ENCODE results near the gene ATP8A2.
"Not testable (repeated sequence)": the region's sequence is repeated elsewhere in the genome, so short reads cannot be mapped to it uniquely, and the experiment has no call there.

Gene ATP8A2

DNA sequence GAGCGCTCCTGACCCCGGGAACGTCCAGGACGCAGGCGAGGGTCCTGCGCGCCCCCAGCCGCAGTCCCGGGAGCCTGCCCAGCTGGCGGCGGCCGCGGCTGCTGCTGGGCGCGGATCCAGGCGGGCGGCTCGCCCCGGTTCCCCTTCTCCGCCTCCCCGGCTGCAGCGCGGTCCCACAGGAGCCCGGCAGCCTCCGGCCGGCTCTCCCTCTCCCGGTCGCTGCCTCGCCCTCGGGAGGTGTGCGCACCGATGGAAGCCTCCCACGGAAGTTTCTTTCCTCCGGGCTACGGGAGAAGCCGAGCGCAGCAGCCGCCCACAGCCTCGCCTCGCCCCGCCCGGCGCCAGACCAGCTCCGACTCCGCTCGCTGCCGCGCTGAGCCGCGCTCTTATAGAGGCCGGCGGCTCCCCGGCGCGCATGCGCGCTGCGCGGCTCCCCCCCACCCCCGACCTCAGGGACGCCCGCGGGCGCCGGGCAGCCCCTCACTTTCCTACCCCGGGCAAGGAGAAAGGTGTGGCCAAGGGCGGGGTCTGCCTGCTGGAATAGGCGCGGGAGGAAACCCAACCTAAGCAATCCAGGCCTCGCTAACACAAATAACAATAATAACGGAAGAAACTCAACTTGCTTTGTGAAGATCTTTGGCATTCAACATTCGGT is 680.0 kb downstream of the ATP8A2 start, which contains the start of gene SHISA2:
Gene SHISA2 (minus strand): TSS at position 360 of the 655 bp plus-strand sequence. CDS start 1,041 bp downstream, outside the sequence.
- Mint-ChIP-seq H3K9me3 (ENCODE audit: low read depth) (no peaks in the 10 kb centered on the region), H3K27ac (no peak within 1 kb of the TSS), H3K36me3 (no peaks in the 10 kb centered on the region), H3K4me1 (ENCODE audit: low read depth) (peaks cover 18% of the 10 kb centered on the region), H3K4me3 (peak within 1 kb of the TSS; percentile 79), H3K27me3 (peaks cover 1% of the 10 kb centered on the region)

DNA sequence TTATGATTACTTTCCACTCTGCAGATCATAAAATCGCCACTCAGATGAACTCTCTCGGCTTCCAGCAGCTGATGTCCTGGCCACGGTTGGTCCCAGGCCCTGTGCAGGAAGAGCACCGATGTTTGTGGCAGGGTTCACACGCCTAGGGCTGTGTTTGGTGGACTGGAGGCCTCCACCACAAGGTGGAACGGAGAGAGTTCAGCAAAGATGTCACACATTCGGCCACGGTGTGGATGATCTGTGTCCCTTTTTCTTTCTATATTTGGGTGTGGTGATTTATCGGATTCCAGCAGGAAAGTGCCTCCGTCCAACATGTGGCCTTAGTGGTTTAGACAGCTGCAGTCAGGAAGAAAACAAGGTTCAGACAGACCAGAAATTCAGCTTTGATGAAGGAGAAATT is 680.6 kb downstream of the ATP8A2 start:
- H3K9me3 Mint-ChIP-seq (ENCODE audit: low read depth), result no peaks in the 10 kb centered on the region

DNA sequence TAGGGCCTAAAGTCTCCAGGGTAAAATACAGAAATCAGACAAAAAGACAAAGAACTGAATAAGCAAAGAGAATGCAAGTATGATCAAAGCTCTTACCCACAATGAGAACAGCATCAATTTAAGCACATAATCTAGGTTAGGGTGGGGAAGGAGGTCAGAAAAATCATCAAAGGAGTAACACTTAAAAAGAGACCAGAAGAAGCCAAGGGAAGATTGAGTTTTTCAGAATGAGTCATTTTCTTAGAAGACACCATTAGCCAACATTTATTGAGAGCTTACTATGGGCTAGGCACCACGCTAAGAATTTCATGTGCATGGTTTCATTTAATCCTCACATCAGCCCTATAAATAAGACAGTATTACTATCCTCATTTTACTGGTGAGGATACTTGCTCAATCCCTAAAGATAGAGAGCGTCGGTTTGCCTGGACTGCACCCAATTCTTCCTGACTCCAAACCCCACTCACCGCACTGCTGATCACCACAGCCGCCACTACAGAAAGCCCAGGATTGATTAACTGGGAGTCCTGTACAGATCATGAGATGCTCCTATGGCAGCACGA is 681.7 kb downstream of the ATP8A2 start:
- Mint-ChIP-seq H3K27ac (no peak overlapping the region), H3K27me3 (peaks cover 4% of the 10 kb centered on the region), H3K36me3 (no peaks in the 10 kb centered on the region)

More for the DNA sequence above, 680.6 kb downstream of the ATP8A2 start:
- Mint-ChIP-seq H3K36me3 (no peaks in the 10 kb centered on the region), H3K4me3 (peak overlapping the region; percentile 79), H3K27me3 (peaks cover 2% of the 10 kb centered on the region), H3K4me1 (ENCODE audit: low read depth) (peaks cover 18% of the 10 kb centered on the region), H3K27ac (no peak overlapping the region)

DNA sequence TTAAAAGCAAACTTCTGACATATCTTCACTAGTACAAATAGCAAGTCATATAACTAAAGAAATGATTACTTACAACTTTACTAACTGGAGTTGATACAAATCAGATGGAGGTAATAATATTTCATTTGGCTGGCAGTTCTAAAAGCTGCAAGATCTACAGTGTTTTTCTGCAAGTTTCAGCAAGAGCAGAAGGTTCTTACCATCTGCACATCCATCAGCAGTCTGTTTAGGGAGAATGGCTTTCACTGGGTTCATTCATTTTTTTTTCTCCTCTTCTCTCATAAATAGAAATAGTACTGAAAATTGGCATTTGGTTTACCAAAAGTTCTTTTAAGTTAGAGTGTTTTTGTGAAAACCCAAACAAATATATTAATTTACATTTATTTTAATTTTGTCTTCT is 683.1 kb downstream of the ATP8A2 start:
- no peak overlapping the region for H3K4me3 Mint-ChIP-seq
- peaks cover 11% of the 10 kb centered on the region for H3K4me1 Mint-ChIP-seq (ENCODE audit: low read depth)
- peaks cover 3% of the 10 kb centered on the region for H3K27me3 Mint-ChIP-seq
- no peaks in the 10 kb centered on the region for H3K9me3 Mint-ChIP-seq (ENCODE audit: low read depth)
- no peak overlapping the region for H3K27ac Mint-ChIP-seq
- no peaks in the 10 kb centered on the region for H3K36me3 Mint-ChIP-seq

More for the DNA sequence above, 681.7 kb downstream of the ATP8A2 start:
- Mint-ChIP-seq H3K9me3 (ENCODE audit: low read depth) (no peaks in the 10 kb centered on the region), H3K4me3 (peak overlapping the region; percentile 8), H3K4me1 (ENCODE audit: low read depth) (peaks cover 18% of the 10 kb centered on the region)

- Mint-ChIP-seq H3K27me3 (peaks cover 3% of the 10 kb centered on the region), H3K9me3 (ENCODE audit: low read depth) (no peaks in the 10 kb centered on the region), H3K4me1 (ENCODE audit: low read depth) (no peaks in the 10 kb centered on the region), H3K36me3 (no peaks in the 10 kb centered on the region), H3K27ac (no peak overlapping the region), H3K4me3 (no peak overlapping the region)
These were observed 686.9 kb downstream of the ATP8A2 start for GRCh38 chr13:26058704-26059103.

DNA sequence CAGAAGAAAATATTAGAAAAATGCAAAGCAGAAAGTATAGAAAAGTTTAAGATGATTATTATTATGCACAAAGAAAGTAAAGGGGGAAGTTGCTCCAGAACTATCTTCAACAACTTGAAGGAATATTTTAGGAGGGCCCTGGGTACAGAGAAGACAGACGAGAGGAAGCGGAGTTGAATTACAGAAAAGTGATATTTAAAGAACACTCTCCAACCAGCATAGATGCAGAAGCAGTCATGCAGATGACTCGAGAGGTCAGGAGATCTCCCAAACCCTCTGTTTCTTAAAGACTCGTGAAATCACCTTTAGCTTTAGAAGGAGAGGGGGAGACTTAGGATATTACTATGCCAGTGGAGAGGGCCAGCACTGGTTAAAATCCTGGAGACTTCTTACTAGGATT is 688.6 kb downstream of the ATP8A2 start:
- Mint-ChIP-seq H3K27me3 (peaks cover 3% of the 10 kb centered on the region), H3K4me1 (ENCODE audit: low read depth) (no peaks in the 10 kb centered on the region), H3K27ac (no peak overlapping the region), H3K9me3 (ENCODE audit: low read depth) (no peaks in the 10 kb centered on the region), H3K36me3 (no peaks in the 10 kb centered on the region), H3K4me3 (no peak overlapping the region)

DNA sequence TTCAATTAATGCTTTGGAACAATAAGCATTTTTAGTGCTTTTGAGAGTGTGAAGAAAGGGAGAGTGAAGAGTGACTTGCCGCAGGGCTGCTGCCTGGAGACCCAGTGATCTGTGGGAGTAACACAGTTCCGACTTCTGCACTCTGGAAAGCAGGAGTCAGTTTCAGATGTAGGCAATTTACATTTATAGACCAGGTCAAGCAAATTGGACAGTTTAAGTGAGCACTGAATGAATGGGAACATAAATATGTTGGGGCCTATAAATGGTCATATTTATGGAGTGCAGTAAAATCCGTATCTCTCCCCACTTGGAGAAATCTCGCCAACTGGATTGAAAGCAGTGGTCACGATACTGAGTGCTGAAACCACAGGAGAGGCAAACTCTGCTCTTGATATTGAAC is 689.5 kb downstream of the ATP8A2 start:
- no peak overlapping the region for H3K4me3 Mint-ChIP-seq
- no peaks in the 10 kb centered on the region for H3K4me1 Mint-ChIP-seq (ENCODE audit: low read depth)
- peaks cover 3% of the 10 kb centered on the region for H3K27me3 Mint-ChIP-seq
- no peaks in the 10 kb centered on the region for H3K36me3 Mint-ChIP-seq
- no peak overlapping the region for H3K27ac Mint-ChIP-seq
- H3K9me3 Mint-ChIP-seq (ENCODE audit: low read depth), result no peaks in the 10 kb centered on the region

DNA sequence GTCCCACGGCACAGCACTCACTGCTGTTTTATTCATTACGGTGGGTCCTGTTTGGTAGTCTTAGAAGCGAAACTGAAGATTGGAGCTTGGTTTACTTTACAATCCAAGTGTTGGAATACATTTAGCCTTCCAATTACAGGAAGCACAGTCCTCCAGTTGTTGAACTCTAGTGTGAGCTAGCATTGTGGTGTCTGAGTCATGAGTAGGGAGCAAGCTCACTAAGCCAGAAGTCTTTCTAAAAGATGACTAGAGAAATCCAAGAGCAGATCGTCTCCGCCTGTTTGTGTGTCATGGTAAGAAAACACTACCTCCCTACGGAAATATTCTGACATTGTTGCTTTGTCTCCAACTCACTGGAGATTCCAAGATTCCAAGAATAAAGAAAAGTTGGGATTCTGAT is 690.2 kb downstream of the ATP8A2 start:
- Mint-ChIP-seq H3K4me1 (ENCODE audit: low read depth) (no peaks in the 10 kb centered on the region), H3K4me3 (no peak overlapping the region), H3K9me3 (ENCODE audit: low read depth) (no peaks in the 10 kb centered on the region), H3K27ac (no peak overlapping the region), H3K36me3 (no peaks in the 10 kb centered on the region), H3K27me3 (peaks cover 3% of the 10 kb centered on the region)

DNA sequence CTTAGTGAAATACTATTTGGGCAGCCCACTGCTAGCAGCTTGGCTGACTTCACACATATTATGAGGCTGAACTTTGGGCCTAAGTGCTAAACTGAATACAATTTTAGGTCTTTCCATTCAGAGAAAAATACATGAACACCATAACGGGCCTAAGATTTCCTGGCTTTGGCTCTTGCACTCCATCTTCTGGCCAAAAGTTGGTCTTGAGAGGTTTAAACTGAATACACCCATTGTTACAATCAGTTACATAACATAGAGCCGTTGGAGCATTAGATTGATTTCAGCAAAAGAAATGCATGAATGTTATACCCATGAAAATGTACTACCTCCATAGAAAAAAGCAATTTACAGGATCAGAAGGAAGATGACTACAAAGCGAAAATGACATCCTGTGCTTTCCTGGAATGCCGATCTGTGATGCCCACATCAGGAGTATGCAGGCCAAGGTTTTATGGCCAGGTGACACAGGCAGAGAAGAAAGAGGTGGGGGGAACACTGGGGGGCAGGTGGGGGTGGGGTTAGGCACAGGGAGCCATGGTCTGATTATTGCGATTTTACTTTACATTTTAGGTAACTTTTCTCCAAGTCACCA is 691.2 kb downstream of the ATP8A2 start:
- Mint-ChIP-seq H3K36me3 (no peaks in the 10 kb centered on the region), H3K4me1 (ENCODE audit: low read depth) (no peaks in the 10 kb centered on the region), H3K9me3 (ENCODE audit: low read depth) (no peaks in the 10 kb centered on the region), H3K27me3 (no peaks in the 10 kb centered on the region), H3K4me3 (no peak overlapping the region), H3K27ac (no peak overlapping the region)

DNA sequence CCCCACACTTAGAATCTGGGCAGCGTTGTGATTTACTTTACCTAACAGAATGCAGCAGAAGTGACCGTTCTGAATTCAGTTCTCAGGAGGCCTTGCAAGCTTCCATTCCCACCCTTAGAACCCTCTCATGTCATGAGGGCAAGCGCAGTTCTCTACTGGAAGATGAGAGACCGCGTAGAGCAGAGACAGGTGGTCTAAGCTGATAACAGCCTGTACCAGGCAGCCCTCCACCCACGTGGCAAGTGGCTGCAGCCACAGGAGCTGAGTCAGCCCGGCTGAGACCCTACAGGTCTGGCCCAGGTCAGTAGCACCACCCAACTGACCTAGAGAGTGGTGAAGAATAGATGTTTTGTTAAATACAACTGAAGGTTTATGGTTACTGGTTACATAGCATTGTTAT is 694.7 kb downstream of the ATP8A2 start:
- H3K4me3 Mint-ChIP-seq; H3K9me3 Mint-ChIP-seq (ENCODE audit: low read depth); H3K27ac Mint-ChIP-seq; H3K27me3 Mint-ChIP-seq; H3K4me1 Mint-ChIP-seq (ENCODE audit: low read depth); H3K36me3 Mint-ChIP-seq: not testable (repeated sequence)

- Mint-ChIP-seq H3K4me1 (ENCODE audit: low read depth) (peaks cover 2% of the 10 kb centered on the region), H3K36me3 (no peaks in the 10 kb centered on the region), H3K27ac (no peak overlapping the region), H3K27me3 (peaks cover 12% of the 10 kb centered on the region), H3K9me3 (ENCODE audit: low read depth) (no peaks in the 10 kb centered on the region), H3K4me3 (no peak overlapping the region)
These were observed 695.8 kb downstream of the ATP8A2 start for GRCh38 chr13:26067601-26068000.

DNA sequence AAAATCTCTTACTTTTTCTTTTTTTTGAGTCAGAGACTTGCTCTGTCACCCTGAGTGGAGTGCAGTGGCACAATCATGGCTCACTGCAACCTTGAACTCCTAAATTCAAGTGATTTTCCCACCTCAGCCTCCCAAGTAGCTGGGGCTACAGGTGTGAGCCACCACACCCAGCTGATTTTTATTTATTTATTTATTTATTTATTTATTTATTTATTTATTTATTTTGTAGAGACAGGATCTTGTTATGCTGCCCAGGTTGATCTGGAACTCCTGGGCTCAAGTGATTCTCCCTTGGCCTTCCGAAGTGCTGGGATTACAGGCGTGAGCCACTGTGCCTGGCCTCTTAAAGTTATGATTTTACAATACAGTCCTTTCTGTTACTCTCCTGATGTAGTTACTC is 696.6 kb downstream of the ATP8A2 start:
- not testable (repeated sequence) for H3K36me3 Mint-ChIP-seq; H3K9me3 Mint-ChIP-seq (ENCODE audit: low read depth); H3K4me1 Mint-ChIP-seq (ENCODE audit: low read depth); H3K27ac Mint-ChIP-seq; H3K4me3 Mint-ChIP-seq
- H3K27me3 Mint-ChIP-seq, result peaks cover 12% of the 10 kb centered on the region

DNA sequence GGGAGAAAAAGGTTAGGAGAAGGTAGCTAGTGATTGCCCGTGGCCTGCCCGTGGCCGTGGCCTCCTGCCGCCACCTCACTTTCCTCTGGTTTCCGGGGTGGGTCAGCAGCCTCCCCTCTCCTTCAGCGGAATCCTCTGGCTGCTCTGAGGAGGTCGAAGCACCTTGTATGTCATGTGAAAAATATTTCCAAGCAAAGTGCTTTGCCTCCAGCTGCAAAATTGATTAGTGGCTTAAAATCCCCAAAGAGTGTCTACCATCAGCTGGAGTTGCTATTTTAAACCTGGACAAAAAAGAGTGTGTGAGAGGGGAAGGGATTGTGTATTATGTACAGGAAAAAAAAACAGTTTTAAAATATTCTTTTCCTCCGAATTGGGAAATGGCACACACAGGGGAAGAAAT is 697.9 kb downstream of the ATP8A2 start:
- H3K27ac Mint-ChIP-seq; H3K4me3 Mint-ChIP-seq; H3K9me3 Mint-ChIP-seq (ENCODE audit: low read depth); H3K4me1 Mint-ChIP-seq (ENCODE audit: low read depth); H3K36me3 Mint-ChIP-seq: not testable (repeated sequence)
- peaks cover 14% of the 10 kb centered on the region for H3K27me3 Mint-ChIP-seq

DNA sequence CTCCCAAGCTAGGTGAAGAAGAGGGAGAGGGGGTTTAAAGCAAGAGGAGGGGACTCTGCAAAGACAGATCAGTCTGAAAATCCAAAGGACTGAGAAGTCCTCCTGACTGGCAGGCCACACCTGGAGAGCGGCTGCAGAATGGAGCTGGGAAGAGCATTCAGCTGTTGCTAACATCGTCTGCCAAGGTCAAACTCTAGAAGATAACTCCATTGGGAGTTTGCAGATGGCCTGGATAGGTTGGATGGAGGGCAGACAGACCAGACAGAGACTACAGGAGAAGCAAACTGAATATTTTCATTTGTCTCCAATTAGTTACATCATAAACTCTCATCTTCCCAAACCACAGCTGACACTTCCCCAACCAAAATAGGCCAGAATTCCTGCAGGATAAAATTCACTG is 699.9 kb downstream of the ATP8A2 start:
- Mint-ChIP-seq H3K4me1 (ENCODE audit: low read depth) (peaks cover 2% of the 10 kb centered on the region), H3K27me3 (peaks cover 21% of the 10 kb centered on the region), H3K9me3 (ENCODE audit: low read depth) (no peaks in the 10 kb centered on the region), H3K36me3 (no peaks in the 10 kb centered on the region), H3K27ac (no peak overlapping the region), H3K4me3 (no peak overlapping the region)

DNA sequence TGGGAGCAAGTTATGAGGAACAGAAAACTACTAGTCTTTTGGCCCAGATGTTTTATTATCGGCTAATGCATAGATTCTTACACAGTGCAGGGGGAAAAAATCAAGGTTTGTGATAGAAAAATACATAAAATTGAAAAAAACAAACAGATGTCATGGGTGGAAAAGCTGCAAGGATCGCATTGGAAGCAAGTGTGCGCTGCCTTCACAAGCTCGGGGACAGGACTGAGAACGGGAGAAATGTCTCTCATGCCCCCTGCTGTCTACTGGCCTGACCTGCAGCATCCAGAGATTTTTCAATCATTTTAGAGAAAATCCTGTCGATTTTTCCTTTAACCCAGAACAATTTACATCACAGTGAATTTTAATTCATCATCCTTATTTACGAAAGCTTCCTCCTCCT is 700.6 kb downstream of the ATP8A2 start:
- not testable (repeated sequence) for H3K36me3 Mint-ChIP-seq; H3K27ac Mint-ChIP-seq; H3K4me3 Mint-ChIP-seq; H3K9me3 Mint-ChIP-seq (ENCODE audit: low read depth); H3K4me1 Mint-ChIP-seq (ENCODE audit: low read depth)
- H3K27me3 Mint-ChIP-seq, result peaks cover 23% of the 10 kb centered on the region

DNA sequence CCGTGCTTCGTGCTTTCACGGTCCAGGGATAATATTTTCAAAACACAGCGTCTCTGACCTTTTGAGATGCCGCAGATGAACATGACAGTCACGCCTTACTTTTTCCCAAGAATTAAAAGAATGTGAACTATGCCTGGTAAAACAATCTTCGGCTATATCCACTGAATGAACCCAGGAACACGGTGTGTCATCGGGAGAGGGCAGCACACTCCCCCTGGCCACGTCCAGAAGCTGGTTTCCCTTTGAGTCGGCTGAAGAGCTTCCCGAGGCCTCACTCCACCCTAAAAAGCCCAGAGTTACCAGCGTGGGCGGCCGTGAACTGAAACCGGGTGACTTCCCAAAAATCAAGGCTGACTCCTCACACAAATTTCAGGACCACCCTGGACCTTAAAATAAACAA is 702.9 kb downstream of the ATP8A2 start:
- no peaks in the 10 kb centered on the region for H3K36me3 Mint-ChIP-seq
- H3K27me3 Mint-ChIP-seq, result peaks cover 25% of the 10 kb centered on the region
- H3K4me3 Mint-ChIP-seq, result no peak overlapping the region
- peaks cover 2% of the 10 kb centered on the region for H3K4me1 Mint-ChIP-seq (ENCODE audit: low read depth)
- no peaks in the 10 kb centered on the region for H3K9me3 Mint-ChIP-seq (ENCODE audit: low read depth)
- H3K27ac Mint-ChIP-seq, result no peak overlapping the region

All from activated naive CD8-positive, alpha-beta T cell (primary cell).